GM19438 (cell line): Measurements from ENCODE around the gene LPCAT2.

Experiments
- ATAC-seq: cut with Tn5 transposase; IDR thresholded peaks from one replicate; pipeline ENCODE4 v1.9.1; 2021; ENCODE audit warnings: low read depth; ENCODE audit not compliant: unreplicated experiment

Gene LPCAT2

GRCh38 chr16:55508941-55509931 is at the start of gene LPCAT2:
TSS of gene LPCAT2 (plus strand) at chr16:55509072. CDS start at chr16:55509182, 110 bp downstream.
- no peak for ATAC-seq

GRCh38 chr16:55462241-55462640 is 46.6 kb upstream of the LPCAT2 start:
- no peak for ATAC-seq

- no peak for ATAC-seq
Measured at GRCh38 chr16:55464375-55464774, 44.5 kb upstream of the LPCAT2 start.

GRCh38 chr16:55465077-55465896 is 43.6 kb upstream of the LPCAT2 start:
- peak; percentile 85 for ATAC-seq

GRCh38 chr16:55466209-55466608 is 42.7 kb upstream of the LPCAT2 start:
- no peak for ATAC-seq

- no peak for ATAC-seq
Measured at GRCh38 chr16:55467898-55468297, 41.0 kb upstream of the LPCAT2 start.

- no peak for ATAC-seq
Measured at GRCh38 chr16:55468352-55468990, 40.4 kb upstream of the LPCAT2 start.

GRCh38 chr16:55469821-55470532 is 38.9 kb upstream of the LPCAT2 start:
- ATAC-seq: no peak

- ATAC-seq: no peak
Measured at GRCh38 chr16:55470533-55471371, 38.1 kb upstream of the LPCAT2 start.

GRCh38 chr16:55471448-55472097 is 37.3 kb upstream of the LPCAT2 start:
- ATAC-seq: no peak

- no peak for ATAC-seq
Measured at GRCh38 chr16:55473587-55473986, 35.3 kb upstream of the LPCAT2 start.

GRCh38 chr16:55474821-55475220 is 34.1 kb upstream of the LPCAT2 start:
- no peak for ATAC-seq

- ATAC-seq: no peak
Measured at GRCh38 chr16:55475919-55476318, 33.0 kb upstream of the LPCAT2 start.

GRCh38 chr16:55476625-55477533 is 32.0 kb upstream of the LPCAT2 start:
- ATAC-seq: no peak

- ATAC-seq: no peak
Measured at GRCh38 chr16:55477736-55478135, 31.1 kb upstream of the LPCAT2 start.

GRCh38 chr16:55478827-55479429 is 29.9 kb upstream of the LPCAT2 start, which contains the start of gene MMP2:
TSS of gene MMP2 (plus strand) at chr16:55479198. CDS start at chr16:55479480, 282 bp downstream.
- ATAC-seq: no peak

GRCh38 chr16:55479430-55480140 is 29.3 kb upstream of the LPCAT2 start:
- no peak for ATAC-seq
